HL-60 (cell line): ENCODE measurements around the gene SIRPB1.

ENCODE experiments used
- GABPA ChIP-seq: IDR thresholded peaks from 2 replicates; pipeline ENCODE4 v1.6.1; 2012; ENCODE audit warnings: low read depth
- POLR2AphosphoS5 ChIP-seq: IDR thresholded peaks from 2 replicates; pipeline ENCODE4 v1.6.1; 2012; ENCODE audit warnings: low read depth
- TF ChIP-seq, protein P1 (sequence below): IDR thresholded peaks from one replicate; pipeline ENCODE4 v1.5.1; 2011; ENCODE audit warnings: low read length, control low read depth, inconsistent platforms; ENCODE audit not compliant: insufficient read depth

DNA sequence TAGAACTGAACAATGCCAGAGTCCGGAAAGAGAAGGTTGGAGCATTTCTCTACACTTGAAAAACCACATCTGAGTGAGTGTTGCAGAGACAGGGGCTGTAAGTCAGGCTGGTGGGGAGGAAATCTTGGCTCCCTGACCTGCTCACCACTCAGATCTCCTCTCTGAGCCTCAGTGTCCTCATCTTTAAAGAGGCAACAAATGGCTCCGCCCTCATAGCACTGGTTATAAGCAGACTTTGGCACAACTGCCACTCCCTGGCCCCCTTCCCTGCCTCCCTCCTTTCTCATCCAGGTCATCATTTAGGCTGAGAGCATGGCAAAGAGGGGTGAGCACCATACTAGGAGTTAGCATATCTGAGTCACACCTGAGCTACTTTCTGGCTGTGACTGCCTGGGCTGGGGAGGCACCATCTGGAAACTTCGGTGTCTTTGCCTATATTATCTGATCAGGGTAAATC is 27.2 kb upstream of the SIRPB1 start:
- TF ChIP-seq, protein P1, sequence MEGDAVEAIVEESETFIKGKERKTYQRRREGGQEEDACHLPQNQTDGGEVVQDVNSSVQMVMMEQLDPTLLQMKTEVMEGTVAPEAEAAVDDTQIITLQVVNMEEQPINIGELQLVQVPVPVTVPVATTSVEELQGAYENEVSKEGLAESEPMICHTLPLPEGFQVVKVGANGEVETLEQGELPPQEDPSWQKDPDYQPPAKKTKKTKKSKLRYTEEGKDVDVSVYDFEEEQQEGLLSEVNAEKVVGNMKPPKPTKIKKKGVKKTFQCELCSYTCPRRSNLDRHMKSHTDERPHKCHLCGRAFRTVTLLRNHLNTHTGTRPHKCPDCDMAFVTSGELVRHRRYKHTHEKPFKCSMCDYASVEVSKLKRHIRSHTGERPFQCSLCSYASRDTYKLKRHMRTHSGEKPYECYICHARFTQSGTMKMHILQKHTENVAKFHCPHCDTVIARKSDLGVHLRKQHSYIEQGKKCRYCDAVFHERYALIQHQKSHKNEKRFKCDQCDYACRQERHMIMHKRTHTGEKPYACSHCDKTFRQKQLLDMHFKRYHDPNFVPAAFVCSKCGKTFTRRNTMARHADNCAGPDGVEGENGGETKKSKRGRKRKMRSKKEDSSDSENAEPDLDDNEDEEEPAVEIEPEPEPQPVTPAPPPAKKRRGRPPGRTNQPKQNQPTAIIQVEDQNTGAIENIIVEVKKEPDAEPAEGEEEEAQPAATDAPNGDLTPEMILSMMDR, result no peak
- TF ChIP-seq POLR2AphosphoS5 (no peak), GABPA (no peak)
